8988T (cell line): ENCODE measurements around the gene MFSD8.
A peak's percentile ranks its signal among the peaks of the same experiment; 100 is the strongest.
"Not testable (repeated sequence)": the region's sequence is repeated elsewhere in the genome, so short reads cannot be mapped to it uniquely, and the experiment has no call there.

Experiments
- DNase-seq: peaks from one replicate; pipeline ENCODE4 v3.0.0; 2011

Gene MFSD8

DNA sequence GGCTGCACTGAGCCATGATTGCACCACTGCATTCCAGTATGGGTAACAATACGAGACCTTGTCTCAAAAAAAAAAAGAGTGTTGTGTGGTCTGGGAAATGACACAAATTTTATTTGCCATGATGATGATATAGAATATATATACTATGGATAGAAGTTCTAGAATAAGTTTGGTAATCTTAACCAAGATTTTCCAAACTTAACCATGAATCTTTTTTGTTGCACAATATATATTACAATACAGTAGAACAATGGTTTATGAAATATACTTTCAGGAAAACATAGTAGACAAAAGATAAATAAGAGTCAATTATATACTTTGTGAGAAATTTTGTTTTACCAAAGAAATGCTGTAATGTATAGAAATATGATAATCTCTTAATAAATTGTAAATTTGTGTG lies 34.8 kb downstream of the MFSD8 start:
- no peak for DNase-seq

GRCh38 chr4:127925720-127926119 lies 39.3 kb downstream of the MFSD8 start:
- DNase-seq, result not testable (repeated sequence)

DNA sequence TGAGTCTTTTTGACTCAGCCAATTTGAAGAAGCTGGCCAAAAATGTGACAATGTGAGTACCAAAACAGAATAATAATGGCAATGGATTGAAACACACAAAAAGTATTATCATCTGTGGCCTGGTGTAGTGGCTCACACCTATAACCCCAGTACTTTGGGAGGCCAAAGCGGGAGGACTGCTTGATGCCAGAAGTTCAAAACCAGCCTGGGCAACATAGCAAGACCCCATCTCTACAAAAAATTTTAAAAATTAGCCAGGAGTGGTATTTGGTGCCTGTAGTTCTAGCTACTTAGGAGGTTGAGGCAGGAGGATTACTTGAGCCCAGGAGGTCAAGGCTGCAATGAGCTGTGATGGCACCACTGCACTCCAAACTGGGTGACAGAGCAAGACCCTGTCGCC lies 42.7 kb downstream of the MFSD8 start:
- DNase-seq, result no peak

GRCh38 chr4:127920521-127920920 lies 44.5 kb downstream of the MFSD8 start:
- no peak for DNase-seq

DNA sequence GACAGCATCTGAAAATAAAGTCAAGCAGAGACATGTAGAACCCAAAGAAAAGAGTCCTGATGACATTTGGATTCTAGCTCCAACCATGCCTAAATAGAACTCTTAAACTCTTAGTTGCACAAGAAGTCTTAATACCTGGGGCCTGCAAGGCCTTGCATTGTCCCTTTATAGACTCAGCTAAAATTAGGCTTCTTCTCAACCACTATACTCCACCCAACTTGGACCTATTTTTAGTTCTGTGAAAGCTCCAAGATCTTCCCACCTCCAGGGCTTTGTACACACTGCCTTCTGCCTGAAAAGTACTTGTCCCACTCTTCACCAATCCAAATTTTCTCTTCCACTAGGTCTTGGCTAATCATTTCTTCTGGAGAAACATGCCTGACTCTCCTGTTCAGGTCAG lies 47.8 kb downstream of the MFSD8 start:
- DNase-seq, result no peak

DNA sequence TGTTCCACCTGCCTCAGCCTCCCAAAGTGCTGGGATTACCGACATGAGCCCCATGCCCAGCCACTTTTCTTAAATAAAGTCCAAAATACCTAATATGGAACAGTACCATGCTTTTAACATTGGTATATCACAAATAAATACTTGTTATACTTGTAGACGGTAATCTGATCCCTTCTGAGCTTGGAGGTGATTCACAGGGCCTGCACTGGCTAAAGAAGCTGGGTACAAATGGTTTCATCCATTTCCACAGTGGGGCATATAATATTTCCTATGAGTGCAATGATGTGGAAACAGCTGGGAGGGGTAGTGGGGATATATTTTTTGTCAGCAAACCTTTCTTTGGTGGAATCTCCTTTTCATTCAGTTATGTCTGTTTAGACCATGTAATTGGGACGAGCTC lies 48.5 kb downstream of the MFSD8 start:
- DNase-seq, result no peak

GRCh38 chr4:127905029-127905428 lies 59.9 kb downstream of the MFSD8 start:
- no peak for DNase-seq

- DNase-seq, result not testable (repeated sequence)
These were observed 65.3 kb downstream of the MFSD8 start for GRCh38 chr4:127899682-127900081.

- DNase-seq, result no peak
These were observed 68.4 kb downstream of the MFSD8 start for GRCh38 chr4:127896528-127896927.

DNA sequence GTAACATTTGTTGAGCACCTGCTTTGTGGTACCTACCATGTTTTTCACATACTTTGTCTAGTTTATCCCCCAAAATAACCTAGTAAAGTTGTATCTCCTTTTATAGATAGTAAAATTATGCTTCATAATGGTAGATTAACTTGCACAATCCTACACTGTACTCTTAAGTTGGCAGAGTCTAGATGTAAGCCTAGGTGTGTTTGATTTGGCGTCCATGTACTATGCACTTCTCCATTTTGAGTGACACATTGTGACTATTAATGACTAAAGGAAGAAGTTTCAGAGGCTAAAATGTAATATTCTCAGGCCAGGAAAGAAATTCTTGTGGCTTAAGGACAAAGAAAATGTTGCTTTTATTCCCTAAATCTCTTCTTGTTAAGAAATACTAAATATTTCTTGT lies 68.9 kb downstream of the MFSD8 start:
- no peak for DNase-seq

GRCh38 chr4:127889903-127890302 lies 75.1 kb downstream of the MFSD8 start:
- DNase-seq, result no peak

- DNase-seq, result no peak
These were observed 76.4 kb downstream of the MFSD8 start for GRCh38 chr4:127888559-127888958.

DNA sequence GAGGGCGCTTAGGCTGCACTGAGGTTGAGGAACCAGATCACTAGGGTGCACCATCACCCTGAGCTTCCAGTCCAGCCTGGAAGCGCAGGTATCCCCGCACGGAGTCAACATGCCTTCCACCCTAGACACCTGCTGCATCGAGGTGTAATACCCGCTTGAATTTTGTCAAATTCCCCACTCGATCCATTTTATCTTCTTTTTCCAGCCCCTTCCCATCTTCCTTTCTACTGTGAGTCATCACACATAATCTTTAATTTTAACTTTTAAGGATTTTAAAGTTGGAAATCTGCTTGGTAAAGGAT lies 83.5 kb downstream of the MFSD8 start:
- DNase-seq, result no peak

DNA sequence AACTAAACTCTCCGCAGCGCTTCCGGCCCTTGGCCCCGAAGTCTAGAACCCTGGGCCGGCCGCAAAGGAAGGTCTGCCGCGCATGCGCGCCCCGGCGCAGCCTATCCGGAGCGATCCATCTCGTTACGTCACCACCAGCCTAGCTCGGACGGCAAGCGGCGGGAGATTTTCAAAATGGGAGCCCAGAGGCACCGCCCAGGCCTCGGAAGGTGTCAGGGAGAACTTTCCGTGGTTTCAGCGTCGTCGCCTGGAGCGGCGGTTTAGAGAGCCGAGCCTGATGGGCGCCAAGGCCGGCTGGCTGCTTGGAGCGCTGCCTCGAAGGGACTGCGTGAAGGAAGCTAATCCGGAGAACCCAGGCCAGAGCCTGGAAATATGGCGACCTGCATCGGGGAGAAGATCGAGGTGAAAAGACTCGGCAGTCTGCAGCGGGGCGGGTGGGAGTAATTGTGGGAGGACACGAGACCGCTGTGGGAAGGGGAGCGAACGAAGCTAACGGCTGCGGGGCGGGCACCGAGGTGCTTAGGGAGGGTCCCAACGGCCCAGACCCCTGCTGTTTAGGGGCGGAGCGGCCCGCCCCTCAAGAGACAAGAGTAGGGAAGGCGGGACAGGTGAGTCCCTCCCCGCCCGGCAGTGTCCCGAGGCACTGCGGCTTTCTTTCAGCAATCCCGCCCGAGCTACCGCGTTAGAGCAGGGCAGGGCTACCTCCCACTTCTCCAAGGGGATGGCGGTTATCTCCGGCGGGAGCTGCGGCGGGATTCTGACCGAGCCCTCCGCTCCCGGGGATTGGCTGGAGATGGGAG lies 84.0 kb downstream of the MFSD8 start, which contains the start of gene PLK4:
Gene PLK4 (plus strand): TSS at position 131 of the 800 bp plus-strand sequence. CDS start 242 bp downstream, at position 373.
- DNase-seq, result peak; percentile 42

DNA sequence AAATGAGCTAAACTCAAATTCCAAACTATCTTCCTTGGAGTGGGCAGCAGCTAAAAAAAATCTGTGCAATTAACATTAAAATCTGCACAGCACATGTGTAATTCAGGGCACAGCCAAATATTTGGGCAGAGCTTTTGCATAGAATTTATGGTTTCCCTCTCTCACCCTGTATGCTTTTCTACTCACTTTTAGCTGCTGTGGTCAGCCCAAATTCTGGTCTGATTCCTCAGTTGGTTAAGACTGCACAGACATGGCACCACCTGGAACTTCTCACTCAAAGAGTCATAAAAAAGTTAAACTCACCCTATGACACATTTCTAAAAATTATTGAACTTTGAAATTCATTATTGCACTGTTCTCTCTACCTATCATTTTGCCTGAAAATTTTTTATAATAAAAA lies 89.2 kb downstream of the MFSD8 start:
- DNase-seq, result no peak

DNA sequence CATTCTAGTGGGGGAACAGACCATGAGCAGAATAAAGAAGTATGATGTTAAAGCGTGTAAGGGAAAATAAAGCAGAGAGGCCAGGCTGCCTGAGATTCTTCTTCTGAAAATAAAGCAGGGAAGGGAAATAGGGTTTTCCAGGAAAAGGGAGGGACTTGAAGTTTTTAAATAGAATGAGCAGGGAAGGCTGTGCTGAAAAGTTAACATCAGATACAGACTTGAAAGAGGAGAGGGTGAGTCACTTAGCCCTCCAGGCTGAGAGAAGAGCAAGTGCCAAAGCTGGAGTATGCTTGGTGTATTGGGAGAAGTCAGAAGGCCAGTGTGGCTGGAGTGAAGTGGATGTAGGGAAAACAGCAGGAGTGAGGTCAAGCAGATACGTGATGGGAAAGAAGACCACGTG lies 94.3 kb downstream of the MFSD8 start:
- DNase-seq, result no peak

DNA sequence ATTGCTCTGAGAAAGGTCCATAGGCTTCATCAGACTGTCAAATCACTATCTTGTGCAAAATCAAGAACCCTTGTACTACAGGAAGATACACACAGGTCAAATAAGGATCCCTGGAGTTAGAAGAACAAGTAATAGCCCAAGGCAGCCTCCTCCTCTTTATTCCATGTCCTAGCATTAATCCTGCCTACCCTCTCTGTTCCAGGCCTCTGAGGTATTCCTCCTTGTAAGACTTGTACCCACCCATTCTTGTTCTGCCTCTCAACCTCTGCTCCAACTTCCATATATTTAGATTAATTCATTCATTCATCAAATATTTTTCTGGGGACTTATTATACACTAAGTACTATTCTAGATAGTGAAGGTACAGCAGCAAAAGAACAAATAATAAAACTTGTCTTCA lies 94.7 kb downstream of the MFSD8 start:
- DNase-seq, result no peak

GRCh38 chr4:127868196-127868595 lies 96.8 kb downstream of the MFSD8 start:
- DNase-seq, result no peak
